Measurements from ENCODE around the gene FOXL3.

Gene FOXL3

GRCh38 chr7:297611-298374 lies 7.8 kb downstream of the FOXL3 start:
- Mint-ChIP-seq H3K27me3 (ENCODE audit: low read depth) (peaks cover 6% of the 10 kb centered on the region), H3K9me3 (no peaks in the 10 kb centered on the region), H3K36me3 (ENCODE audit: low read depth) (no peaks in the 10 kb centered on the region), H3K27ac (no peak overlapping the region), H3K4me1 (ENCODE audit: low read depth) (no peaks in the 10 kb centered on the region), H3K4me3 (no peak overlapping the region)

GRCh38 chr7:298375-298702 lies 8.4 kb downstream of the FOXL3 start:
- H3K4me3 Mint-ChIP-seq = no peak overlapping the region
- no peaks in the 10 kb centered on the region for H3K36me3 Mint-ChIP-seq (ENCODE audit: low read depth)
- no peaks in the 10 kb centered on the region for H3K4me1 Mint-ChIP-seq (ENCODE audit: low read depth)
- no peaks in the 10 kb centered on the region for H3K9me3 Mint-ChIP-seq
- H3K27me3 Mint-ChIP-seq (ENCODE audit: low read depth) = peaks cover under 1% of the 10 kb centered on the region
- no peak overlapping the region for H3K27ac Mint-ChIP-seq

- no peaks in the 10 kb centered on the region for H3K9me3 Mint-ChIP-seq
- H3K4me1 Mint-ChIP-seq (ENCODE audit: low read depth) = no peaks in the 10 kb centered on the region
Observed at GRCh38 chr7:298743-299142, 8.8 kb downstream of the FOXL3 start.

GRCh38 chr7:299169-299568 lies 9.2 kb downstream of the FOXL3 start:
- Mint-ChIP-seq H3K4me1 (ENCODE audit: low read depth) (no peaks in the 10 kb centered on the region), H3K4me3 (no peak overlapping the region), H3K9me3 (no peaks in the 10 kb centered on the region), H3K36me3 (ENCODE audit: low read depth) (no peaks in the 10 kb centered on the region), H3K27ac (no peak overlapping the region), H3K27me3 (ENCODE audit: low read depth) (no peaks in the 10 kb centered on the region)

More at GRCh38 chr7:298743-299142, 8.8 kb downstream of the FOXL3 start:
- Mint-ChIP-seq H3K27me3 (ENCODE audit: low read depth) (no peaks in the 10 kb centered on the region), H3K36me3 (ENCODE audit: low read depth) (no peaks in the 10 kb centered on the region), H3K4me3 (no peak overlapping the region), H3K27ac (no peak overlapping the region)

- peaks cover 4% of the 10 kb centered on the region for H3K9me3 Mint-ChIP-seq
- H3K4me3 Mint-ChIP-seq = no peak overlapping the region
- no peaks in the 10 kb centered on the region for H3K4me1 Mint-ChIP-seq (ENCODE audit: low read depth)
- no peaks in the 10 kb centered on the region for H3K36me3 Mint-ChIP-seq (ENCODE audit: low read depth)
- no peak overlapping the region for H3K27ac Mint-ChIP-seq
- no peaks in the 10 kb centered on the region for H3K27me3 Mint-ChIP-seq (ENCODE audit: low read depth)
Observed at GRCh38 chr7:299628-300027, 9.7 kb downstream of the FOXL3 start.

- H3K27me3 Mint-ChIP-seq (ENCODE audit: low read depth) = no peaks in the 10 kb centered on the region
- no peak overlapping the region for H3K27ac Mint-ChIP-seq
- H3K4me1 Mint-ChIP-seq (ENCODE audit: low read depth) = no peaks in the 10 kb centered on the region
- H3K36me3 Mint-ChIP-seq (ENCODE audit: low read depth) = no peaks in the 10 kb centered on the region
- no peak overlapping the region for H3K4me3 Mint-ChIP-seq
- peaks cover 5% of the 10 kb centered on the region for H3K9me3 Mint-ChIP-seq
Observed at GRCh38 chr7:300048-300447, 10.1 kb downstream of the FOXL3 start.

- H3K9me3 Mint-ChIP-seq = peaks cover 5% of the 10 kb centered on the region
- no peaks in the 10 kb centered on the region for H3K36me3 Mint-ChIP-seq (ENCODE audit: low read depth)
- H3K4me3 Mint-ChIP-seq = no peak overlapping the region
- no peaks in the 10 kb centered on the region for H3K27me3 Mint-ChIP-seq (ENCODE audit: low read depth)
- no peaks in the 10 kb centered on the region for H3K4me1 Mint-ChIP-seq (ENCODE audit: low read depth)
- H3K27ac Mint-ChIP-seq = no peak overlapping the region
Observed at GRCh38 chr7:300546-301290, 10.7 kb downstream of the FOXL3 start.

GRCh38 chr7:301291-302053 lies 11.5 kb downstream of the FOXL3 start:
- Mint-ChIP-seq H3K4me1 (ENCODE audit: low read depth) (no peaks in the 10 kb centered on the region), H3K27me3 (ENCODE audit: low read depth) (no peaks in the 10 kb centered on the region), H3K9me3 (peaks cover 5% of the 10 kb centered on the region), H3K27ac (no peak overlapping the region), H3K36me3 (ENCODE audit: low read depth) (no peaks in the 10 kb centered on the region), H3K4me3 (no peak overlapping the region)

GRCh38 chr7:302054-302992 lies 12.4 kb downstream of the FOXL3 start:
- Mint-ChIP-seq H3K4me1 (ENCODE audit: low read depth) (no peaks in the 10 kb centered on the region), H3K27ac (no peak overlapping the region), H3K27me3 (ENCODE audit: low read depth) (no peaks in the 10 kb centered on the region), H3K4me3 (no peak overlapping the region), H3K36me3 (ENCODE audit: low read depth) (no peaks in the 10 kb centered on the region), H3K9me3 (peaks cover 5% of the 10 kb centered on the region)

- peaks cover 5% of the 10 kb centered on the region for H3K9me3 Mint-ChIP-seq
- no peak overlapping the region for H3K4me3 Mint-ChIP-seq
- no peaks in the 10 kb centered on the region for H3K27me3 Mint-ChIP-seq (ENCODE audit: low read depth)
- no peaks in the 10 kb centered on the region for H3K36me3 Mint-ChIP-seq (ENCODE audit: low read depth)
- no peak overlapping the region for H3K27ac Mint-ChIP-seq
- no peaks in the 10 kb centered on the region for H3K4me1 Mint-ChIP-seq (ENCODE audit: low read depth)
Observed at GRCh38 chr7:303425-303824, 13.5 kb downstream of the FOXL3 start.

- Mint-ChIP-seq H3K27ac (no peak overlapping the region), H3K27me3 (ENCODE audit: low read depth) (no peaks in the 10 kb centered on the region), H3K4me3 (no peak overlapping the region), H3K36me3 (ENCODE audit: low read depth) (no peaks in the 10 kb centered on the region), H3K9me3 (peaks cover 5% of the 10 kb centered on the region), H3K4me1 (ENCODE audit: low read depth) (no peaks in the 10 kb centered on the region)
Observed at GRCh38 chr7:303884-304573, 14.1 kb downstream of the FOXL3 start.

GRCh38 chr7:304574-305409 lies 14.8 kb downstream of the FOXL3 start:
- H3K4me1 Mint-ChIP-seq (ENCODE audit: low read depth) = no peaks in the 10 kb centered on the region
- H3K9me3 Mint-ChIP-seq = peaks cover 5% of the 10 kb centered on the region
- H3K36me3 Mint-ChIP-seq (ENCODE audit: low read depth) = no peaks in the 10 kb centered on the region
- no peak overlapping the region for H3K27ac Mint-ChIP-seq
- no peaks in the 10 kb centered on the region for H3K27me3 Mint-ChIP-seq (ENCODE audit: low read depth)
- H3K4me3 Mint-ChIP-seq = no peak overlapping the region
